ENCODE data around the gene ARHGAP27. TPM values are rescaled to one million over a fixed set of nuclear protein-coding genes. Genes with fewer than 3 reads are reported as not detected.

The ARHGAP27 gene
- total and polyA plus RNA-seq, 9 of the 15 experiments (the other 6 are each of a cell fraction or from before 2014, with no cell fraction given): 0.04 to 4.6 (median 2.1) TPM

DNA sequence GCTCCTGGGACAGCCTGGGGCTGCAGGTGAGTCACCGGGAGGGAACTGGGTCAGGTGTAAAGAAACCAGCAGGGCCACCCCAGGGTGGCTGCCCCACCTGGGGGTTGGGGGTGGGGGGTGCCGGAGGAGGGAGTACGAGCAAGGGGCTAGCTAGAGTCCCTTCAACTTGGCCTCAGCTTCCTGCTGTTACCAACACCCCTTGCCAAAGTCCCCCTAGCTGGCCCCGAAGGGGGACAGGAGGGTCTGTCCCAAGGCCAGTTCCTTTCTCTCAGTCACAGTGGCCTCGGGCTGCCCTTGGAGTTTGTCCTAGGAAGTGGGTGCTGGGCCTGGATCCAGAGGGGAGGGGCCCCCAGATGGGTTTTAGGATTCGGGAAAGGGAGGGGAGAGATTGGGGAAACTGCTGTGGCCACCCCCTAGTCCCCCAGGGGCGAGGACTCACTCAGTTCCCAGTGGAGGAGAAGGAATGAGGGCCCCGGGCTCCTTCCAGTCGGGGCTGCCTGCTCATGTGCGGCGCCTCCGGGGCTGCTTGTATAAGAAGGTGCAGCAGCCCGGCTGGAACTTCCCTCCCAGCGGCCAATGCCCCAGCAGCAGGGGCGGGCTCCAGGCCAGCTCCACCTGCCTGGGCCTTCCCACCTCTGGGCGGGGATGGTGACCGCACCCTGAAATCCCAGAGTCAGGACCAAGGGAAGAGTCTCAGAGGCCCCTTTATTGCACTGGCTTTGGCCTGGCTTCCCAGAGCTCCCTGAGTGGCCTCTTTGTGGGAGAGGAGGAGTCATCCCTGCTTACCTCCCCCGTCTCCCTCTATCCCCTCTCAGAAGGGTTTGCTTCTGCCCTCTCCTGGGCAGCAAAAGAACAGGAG, 7.3 kb downstream of the ARHGAP27 start (continued):
- TF ChIP-seq CTCF (IDR thresholded peaks at IDR 0.05 in 2 of 3, conservative IDR thresholded peaks at IDR 0.05 in 1 of 3; ENCODE audit: insufficient read depth in 2 of 3, low read depth in 1 of 3, low read length in 3 of 3): peak; percentile 70 to 75 (median 72)
- no peak for TF ChIP-seq ATF1 (CRISPR knock-in tag; IDR thresholded peaks at IDR 0.05)
- no peak for TF ChIP-seq ATF1 (tag; IDR thresholded peaks at IDR 0.05)
- peak; percentile 60; the same call in 1 of the 2 replicates for TF ChIP-seq CTBP1 (IDR thresholded peaks at IDR 0.05; ENCODE audit: borderline replicate concordance)
- TF ChIP-seq RBFOX2 (IDR thresholded peaks at IDR 0.05; ENCODE audit: low read depth, low read length): peak; percentile 62
- TF ChIP-seq, protein P1, sequence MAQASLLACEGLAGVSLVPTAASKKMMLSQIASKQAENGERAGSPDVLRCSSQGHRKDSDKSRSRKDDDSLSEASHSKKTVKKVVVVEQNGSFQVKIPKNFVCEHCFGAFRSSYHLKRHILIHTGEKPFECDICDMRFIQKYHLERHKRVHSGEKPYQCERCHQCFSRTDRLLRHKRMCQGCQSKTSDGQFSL (CRISPR knock-in tag; IDR thresholded peaks at IDR 0.05): peak; percentile 19; the same call in 1 of the 2 replicates
- TF ChIP-seq, protein P1 (tag; IDR thresholded peaks at IDR 0.05): no peak
- TF ChIP-seq RB1 (IDR thresholded peaks at IDR 0.05; ENCODE audit: low read depth): 0 out of 2 replicates have a peak, but pooled peaks have one; percentile 21
- TF ChIP-seq TFAP4 (CRISPR knock-in tag; IDR thresholded peaks at IDR 0.05; ENCODE audit: borderline replicate concordance): peak; percentile 15; the same call in 1 of the 2 replicates
- TF ChIP-seq MAZ (CRISPR knock-in tag; conservative IDR thresholded peaks at IDR 0.05 in 1 of 2, IDR thresholded peaks at IDR 0.05 in 1 of 2): peak in 1 of 2 experiments; percentile 23; a peak in 1 of 4 replicates
- TF ChIP-seq MCM7 (IDR thresholded peaks at IDR 0.05): no peak
- TF ChIP-seq PHF8 (IDR thresholded peaks at IDR 0.05; ENCODE audit: borderline replicate concordance, low read length): peak; percentile 52; the same call in 1 of the 2 replicates
- TF ChIP-seq JUN (IDR thresholded peaks at IDR 0.05; ENCODE audit: borderline replicate concordance, low read depth, low read length): peak; percentile 40; the same call in 1 of the 2 replicates
- TF ChIP-seq JUN (CRISPR knock-in tag; IDR thresholded peaks at IDR 0.05; ENCODE audit: borderline replicate concordance): no peak
- TF ChIP-seq, protein P2, sequence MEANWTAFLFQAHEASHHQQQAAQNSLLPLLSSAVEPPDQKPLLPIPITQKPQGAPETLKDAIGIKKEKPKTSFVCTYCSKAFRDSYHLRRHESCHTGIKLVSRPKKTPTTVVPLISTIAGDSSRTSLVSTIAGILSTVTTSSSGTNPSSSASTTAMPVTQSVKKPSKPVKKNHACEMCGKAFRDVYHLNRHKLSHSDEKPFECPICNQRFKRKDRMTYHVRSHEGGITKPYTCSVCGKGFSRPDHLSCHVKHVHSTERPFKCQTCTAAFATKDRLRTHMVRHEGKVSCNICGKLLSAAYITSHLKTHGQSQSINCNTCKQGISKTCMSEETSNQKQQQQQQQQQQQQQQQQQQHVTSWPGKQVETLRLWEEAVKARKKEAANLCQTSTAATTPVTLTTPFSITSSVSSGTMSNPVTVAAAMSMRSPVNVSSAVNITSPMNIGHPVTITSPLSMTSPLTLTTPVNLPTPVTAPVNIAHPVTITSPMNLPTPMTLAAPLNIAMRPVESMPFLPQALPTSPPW (CRISPR knock-in tag; IDR thresholded peaks at IDR 0.05): peak; percentile 40; the same call in 1 of the 2 replicates
- TF ChIP-seq, protein P3, sequence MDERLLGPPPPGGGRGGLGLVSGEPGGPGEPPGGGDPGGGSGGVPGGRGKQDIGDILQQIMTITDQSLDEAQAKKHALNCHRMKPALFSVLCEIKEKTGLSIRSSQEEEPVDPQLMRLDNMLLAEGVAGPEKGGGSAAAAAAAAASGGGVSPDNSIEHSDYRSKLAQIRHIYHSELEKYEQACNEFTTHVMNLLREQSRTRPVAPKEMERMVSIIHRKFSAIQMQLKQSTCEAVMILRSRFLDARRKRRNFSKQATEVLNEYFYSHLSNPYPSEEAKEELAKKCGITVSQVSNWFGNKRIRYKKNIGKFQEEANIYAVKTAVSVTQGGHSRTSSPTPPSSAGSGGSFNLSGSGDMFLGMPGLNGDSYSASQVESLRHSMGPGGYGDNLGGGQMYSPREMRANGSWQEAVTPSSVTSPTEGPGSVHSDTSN (CRISPR knock-in tag; IDR thresholded peaks at IDR 0.05; ENCODE audit: low read depth): no peak
- TF ChIP-seq, protein P3 (tag; conservative IDR thresholded peaks at IDR 0.05; ENCODE audit: low read depth): no peak
- peak in 1 of 2 experiments; percentile 56; a peak in 1 of 4 replicates for TF ChIP-seq RCOR1 (IDR thresholded peaks at IDR 0.05; ENCODE audit: borderline replicate concordance in 1 of 2, low read depth in 2 of 2, low read length in 2 of 2)
